Pancreas (tissue), 10 donors: Measurements from ENCODE around the gene PTPRJ. TPM values are rescaled to one million over a fixed set of nuclear protein-coding genes. Genes with fewer than 3 reads are reported as not detected.
"Not testable (repeated sequence)": the region's sequence is repeated elsewhere in the genome, so short reads cannot be mapped to it uniquely, and the experiment has no call there.

Experiments
- ATAC-seq, 4 donors: fragments of 200-7000 bp; cut with Tn5 transposase; one replicate each; pipeline versions ENCODE4 v1.8.0 to v1.9.1; 2020; ENCODE audit warnings: mild to moderate bottlenecking in 4 of 4, moderate library complexity in 4 of 4
- DNase-seq, 6 donors: peaks; one replicate each; pipeline ENCODE4 v3.0.0-alpha.2; 2020
- FAIRE-seq: peaks from 2 replicates; lab custom pipeline; 2012; peaks lifted over from hg19 to GRCh38; lab: Jason Lieb, UNC
- H3K27ac ChIP-seq, 4 donors: fragments of 200-600 bp; sonication (generic); 1 replicate in 3 of 4; 2 replicates in 1 of 4; pipeline versions ENCODE4 v1.5.0 to v1.8.0; 2020
- H3K27me3 ChIP-seq, 4 donors: fragments of 200-600 bp; one replicate each; pipeline ENCODE4 v1.8.0; 2021
- H3K36me3 ChIP-seq, 3 donors: fragments of 200-600 bp; sonication (generic) in 1 of 3; one replicate each; pipeline versions ENCODE4 v1.5.0 to v1.8.0; 2020 to 2021
- H3K4me1 ChIP-seq, 3 donors: fragments of 200-600 bp; one replicate each; pipeline ENCODE4 v1.8.0; 2021
- H3K4me3 ChIP-seq, 4 donors: fragments of 200-600 bp; sonication (generic) in 2 of 4; one replicate each; pipeline versions ENCODE4 v1.5.0 to v1.8.0; 2020 to 2021
- H3K9me3 ChIP-seq, 4 donors: fragments of 200-600 bp; one replicate each; pipeline ENCODE4 v1.8.0; 2021
- CTCF ChIP-seq, 4 donors: fragments of 200-600 bp; sonication (generic) in 3 of 4; IDR thresholded peaks; one replicate each; pipeline versions ENCODE4 v1.5.0 to v1.8.0; 2021; ENCODE audit warnings: antibody characterized with exemption in 4 of 4
- WGBS, 2 donors: extraction: QIAGEN DNeasy Blood & Tissue Kit; methylation state at CpG; one replicate each; pipeline ENCODE4 v1.1.7; 2013; 5-methylcytosine and 5-hydroxymethylcytosine counted together
- intact Hi-C, 3 donors: fragments of 100-400 bp; cut with DNase I; formaldehyde crosslinking; loops; one replicate each; pipeline versions ENCODE4 v1.11.1 to v1.14.2; 2022
- polyA plus RNA-seq, 2 donors: library from polyadenylated mRNA; stranded (reverse); fragments of 200-250 nt; gene quantifications; one replicate each; pipeline ENCODE4 v1.2.3, GENCODE V29; 2013
- total RNA-seq, 6 donors: library from RNA; stranded (reverse); fragmentation: NEBNext Ultra II Directional in 4 of 6; extraction: Animal tissue kit (Norgen Biotek cat#: 25700) in 4 of 6; gene quantifications; one replicate each; pipeline versions ENCODE4 v1.2.1 to v1.2.4, GENCODE V29; 2021 to 2023
- donor health status: healthy with polysubstance abuse.
- donor health status: DM: no; HTN: no; CAD: no; lungs with moderate emphysema.
- donor health status: DM: no; HTN: no; CAD: no.
- donor health status: control.
- donor health status: control.
- donor health status: Bipolar disorder and iron deficiency.
- donor health status: DM: yes; HTN: yes; CAD: no.
- donor health status: DM: no; HTN: no; CAD: no.
- donor health status: DM: no; HTN: no; CAD: no.
- donor health status: DM: yes; HTN: yes; CAD: no.

Gene PTPRJ
- total and polyA plus RNA-seq, 8 donors: 3.6 to 32.8 (median 11.6) TPM

- H3K4me3 ChIP-seq: no peak overlapping the region
- WGBS, 2 donors: 46 to 50% methylated on average over 4 of the region's 4 CpGs
- no peaks in the 10 kb centered on the region for H3K4me1 ChIP-seq
- ATAC-seq: no peak
- H3K27me3 ChIP-seq: no peaks in the 10 kb centered on the region
- FAIRE-seq: no peak
- H3K27ac ChIP-seq: no peak overlapping the region
- no peaks in the 10 kb centered on the region for H3K36me3 ChIP-seq
- no peaks in the 10 kb centered on the region for H3K9me3 ChIP-seq
- intact Hi-C loops: no loop called here
- no peak for TF ChIP-seq CTCF (IDR thresholded peaks at IDR 0.05)
- DNase-seq: no peak
Measured at GRCh38 chr11:48182860-48183526, 202.6 kb downstream of the PTPRJ start.

- no peaks in the 10 kb centered on the region for H3K36me3 ChIP-seq
- no peaks in the 10 kb centered on the region for H3K9me3 ChIP-seq
- no peak overlapping the region for H3K4me3 ChIP-seq
- H3K27ac ChIP-seq: no peak overlapping the region
- DNase-seq (no peak), FAIRE-seq (no peak), ATAC-seq (no peak)
- no peak for TF ChIP-seq CTCF (IDR thresholded peaks at IDR 0.05)
- no peaks in the 10 kb centered on the region for H3K27me3 ChIP-seq
- intact Hi-C loops: no loop called here
- no peaks in the 10 kb centered on the region for H3K4me1 ChIP-seq
Measured at GRCh38 chr11:48184452-48184851, 204.1 kb downstream of the PTPRJ start.

GRCh38 chr11:48190906-48191654 is 210.7 kb downstream of the PTPRJ start:
- DNase-seq, FAIRE-seq, H3K9me3 ChIP-seq, H3K27ac ChIP-seq, H3K4me3 ChIP-seq, H3K27me3 ChIP-seq, H3K36me3 ChIP-seq, intact Hi-C loops, ATAC-seq, H3K4me1 ChIP-seq: not testable (repeated sequence)
- 45 to 50% methylated on average over 10 of the region's 10 CpGs for WGBS, 2 donors

GRCh38 chr11:48193876-48194275 is 213.5 kb downstream of the PTPRJ start:
- no peaks in the 10 kb centered on the region for H3K36me3 ChIP-seq
- no peak overlapping the region for H3K27ac ChIP-seq
- no peak for TF ChIP-seq CTCF (IDR thresholded peaks at IDR 0.05)
- H3K4me3 ChIP-seq: no peak overlapping the region
- ATAC-seq (no peak), DNase-seq (no peak), FAIRE-seq (no peak)
- H3K4me1 ChIP-seq: no peaks in the 10 kb centered on the region
- intact Hi-C loops: no loop called here
- H3K9me3 ChIP-seq: no peaks in the 10 kb centered on the region
- no peaks in the 10 kb centered on the region for H3K27me3 ChIP-seq
- WGBS, 2 donors: 33 to 38% methylated on average over 2 of the region's 2 CpGs

- FAIRE-seq: no peak
- H3K9me3 ChIP-seq: no peaks in the 10 kb centered on the region
- ATAC-seq: no peak
- no peak for TF ChIP-seq CTCF (IDR thresholded peaks at IDR 0.05)
- peaks cover 0 to 3% (median 0%) of the 10 kb centered on the region in 4 donors for H3K27me3 ChIP-seq
- H3K27ac ChIP-seq: no peak overlapping the region
- no peaks in the 10 kb centered on the region for H3K36me3 ChIP-seq
- WGBS, 2 donors: 51 to 61% methylated on average over 2 of the region's 2 CpGs
- H3K4me1 ChIP-seq: no peaks in the 10 kb centered on the region
- intact Hi-C loops: no loop called here
- no peak for DNase-seq
- H3K4me3 ChIP-seq: no peak overlapping the region
Measured at GRCh38 chr11:48207881-48208280, 227.5 kb downstream of the PTPRJ start.
